Esophagus muscularis mucosa (tissue), 4 donors: ENCODE data around the gene NOX3. TPM values are rescaled to one million over a fixed set of nuclear protein-coding genes. Genes with fewer than 3 reads are reported as not detected.

ENCODE experiments used
- DNase-seq: peaks from one replicate; pipeline ENCODE4 v3.0.0-alpha.2; 2017; ENCODE audit errors: extremely low spot score
- H3K27ac ChIP-seq, 4 donors: fragments of 200-600 bp; sonication (generic); replicated peaks in 1 of 4; 1 replicate in 3 of 4; 2 replicates in 1 of 4; pipeline ENCODE4 v1.5.1; 2016 to 2019; ENCODE audit warnings: mild to moderate bottlenecking in 1 of 4
- H3K27me3 ChIP-seq, 4 donors: fragments of 200-600 bp; sonication (generic); one replicate each; pipeline versions ENCODE4 v1.5.1 to v1.6.0; 2016 to 2019
- H3K36me3 ChIP-seq, 4 donors: fragments of 200-600 bp; sonication (generic); one replicate each; pipeline ENCODE4 v1.5.1; 2016 to 2019
- H3K4me1 ChIP-seq, 4 donors: fragments of 200-600 bp; sonication (generic); one replicate each; pipeline ENCODE4 v1.5.1; 2016 to 2019
- H3K4me3 ChIP-seq, 4 donors: fragments of 200-600 bp; sonication (generic); 1 replicate in 2 of 4; 2 replicates in 2 of 4; pipeline ENCODE4 v1.5.1; 2016 to 2019; ENCODE audit warnings: mild to moderate bottlenecking in 4 of 4, moderate library complexity in 1 of 4
- H3K9me3 ChIP-seq, 4 donors: fragments of 200-600 bp; sonication (generic); 1 replicate in 3 of 4; 2 replicates in 1 of 4; pipeline ENCODE4 v1.5.1; 2016 to 2019
- EP300 ChIP-seq: sonication (generic); formaldehyde crosslinking; IDR thresholded peaks from one replicate; pipeline ENCODE4 v1.6.1; 2017; ENCODE audit warnings: antibody characterized with exemption
- POLR2A ChIP-seq: fragments of 450-650 bp; IDR thresholded peaks from one replicate; pipeline ENCODE4 v1.6.1; 2017; ENCODE audit warnings: antibody characterized with exemption, moderate library complexity, mild to moderate bottlenecking, low read depth
- POLR2AphosphoS5 ChIP-seq, 2 donors: sonication (generic); formaldehyde crosslinking; IDR thresholded peaks; one replicate each; pipeline ENCODE4 v1.6.1; 2017; ENCODE audit warnings: antibody characterized with exemption in 2 of 2
- WGBS: methylation state at CpG from one replicate; pipeline ENCODE4 v1.1.5; 2018; 5-methylcytosine and 5-hydroxymethylcytosine counted together
- intact Hi-C: fragments of 100-400 bp; cut with DNase I; formaldehyde crosslinking; loops from one replicate; pipeline ENCODE4 v1.15.1; 2023
- total RNA-seq, 4 donors: library from RNA; depleted of rRNA; stranded (reverse); fragments of >200 nt; gene quantifications; one replicate each; pipeline versions ENCODE4 v1.1.0 to v1.2.1, GENCODE V29; 2016
- TF ChIP-seq, protein P1 (sequence below), 3 experiments: fragments of 200-600 bp in 2 of 3; fragments of 450-650 bp in 1 of 3; sonication (generic) in 2 of 3; IDR thresholded peaks; one replicate each; pipeline ENCODE4 v1.5.1; 2017 to 2019; ENCODE audit warnings: antibody characterized with exemption in 3 of 3, mild to moderate bottlenecking in 2 of 3, moderate library complexity in 1 of 3

NOX3 gene
- total RNA-seq, 4 donors from 2014 or later, result not detected

DNA sequence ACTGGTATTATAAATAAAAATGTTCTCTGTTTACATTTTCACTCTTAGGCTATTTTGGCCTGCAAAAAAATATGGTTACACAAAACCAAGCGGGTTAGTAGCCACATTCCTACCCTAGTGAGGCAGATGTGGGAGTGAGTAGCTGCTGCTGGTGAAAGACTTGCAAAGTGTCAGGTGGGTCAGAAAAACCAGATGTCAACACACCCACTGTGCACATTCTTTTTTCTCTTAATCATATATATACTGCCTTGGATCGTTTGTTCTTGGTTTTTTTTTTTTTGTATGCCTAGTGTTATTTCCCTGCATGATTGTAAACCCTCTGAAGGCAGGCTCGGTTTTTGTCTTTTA, 73.3 kb downstream of the NOX3 start:
- Histone ChIP-seq H3K4me1 (no peaks in the 10 kb centered on the region), H3K27ac (no peak overlapping the region), H3K36me3 (no peaks in the 10 kb centered on the region), H3K27me3 (no peaks in the 10 kb centered on the region), H3K9me3 (no peaks in the 10 kb centered on the region), H3K4me3 (no peak overlapping the region)
- DNase-seq, result no peak
- TF ChIP-seq POLR2AphosphoS5 (IDR thresholded peaks at IDR 0.05) (no peak), POLR2A (no peak), EP300 (no peak)
- TF ChIP-seq, protein P1, sequence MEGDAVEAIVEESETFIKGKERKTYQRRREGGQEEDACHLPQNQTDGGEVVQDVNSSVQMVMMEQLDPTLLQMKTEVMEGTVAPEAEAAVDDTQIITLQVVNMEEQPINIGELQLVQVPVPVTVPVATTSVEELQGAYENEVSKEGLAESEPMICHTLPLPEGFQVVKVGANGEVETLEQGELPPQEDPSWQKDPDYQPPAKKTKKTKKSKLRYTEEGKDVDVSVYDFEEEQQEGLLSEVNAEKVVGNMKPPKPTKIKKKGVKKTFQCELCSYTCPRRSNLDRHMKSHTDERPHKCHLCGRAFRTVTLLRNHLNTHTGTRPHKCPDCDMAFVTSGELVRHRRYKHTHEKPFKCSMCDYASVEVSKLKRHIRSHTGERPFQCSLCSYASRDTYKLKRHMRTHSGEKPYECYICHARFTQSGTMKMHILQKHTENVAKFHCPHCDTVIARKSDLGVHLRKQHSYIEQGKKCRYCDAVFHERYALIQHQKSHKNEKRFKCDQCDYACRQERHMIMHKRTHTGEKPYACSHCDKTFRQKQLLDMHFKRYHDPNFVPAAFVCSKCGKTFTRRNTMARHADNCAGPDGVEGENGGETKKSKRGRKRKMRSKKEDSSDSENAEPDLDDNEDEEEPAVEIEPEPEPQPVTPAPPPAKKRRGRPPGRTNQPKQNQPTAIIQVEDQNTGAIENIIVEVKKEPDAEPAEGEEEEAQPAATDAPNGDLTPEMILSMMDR (IDR thresholded peaks at IDR 0.05), result no peak
- WGBS, result 63% methylated on average over 3 of the region's 3 CpGs
- intact Hi-C loops, result no loop called here

DNA sequence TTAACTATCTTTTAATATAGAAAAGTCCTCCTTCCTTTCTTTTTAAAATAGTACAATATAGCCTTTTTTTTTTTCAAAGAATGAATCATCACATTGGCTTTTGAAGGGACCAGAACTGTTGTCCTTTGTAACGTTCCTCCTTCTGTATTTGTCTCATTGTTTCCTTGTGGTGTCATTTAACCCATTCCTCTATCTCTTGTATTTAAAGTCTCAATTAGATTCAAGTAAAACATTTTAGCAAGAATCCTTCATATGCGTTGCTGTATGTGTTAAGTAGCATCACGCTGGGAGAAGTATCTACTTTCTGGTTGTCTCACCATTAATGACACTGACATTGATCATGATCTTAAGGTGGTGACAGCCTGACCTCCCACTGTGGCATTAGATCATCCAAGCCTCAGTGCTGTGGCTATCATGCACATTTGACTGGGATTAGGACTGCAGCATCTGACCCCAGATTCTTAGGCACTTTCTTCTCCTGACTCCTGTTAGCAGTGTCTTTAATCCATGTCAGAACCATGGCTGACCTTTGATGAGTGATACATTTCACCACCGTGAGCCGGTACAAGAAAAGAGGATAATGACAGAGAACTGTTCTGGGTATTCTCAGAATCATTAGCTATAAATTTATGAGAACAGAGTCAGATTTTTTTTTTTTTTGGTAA, 73.8 kb downstream of the NOX3 start:
- Histone ChIP-seq H3K4me3 (no peak overlapping the region), H3K27ac (no peak overlapping the region), H3K9me3 (no peaks in the 10 kb centered on the region), H3K36me3 (no peaks in the 10 kb centered on the region), H3K4me1 (no peaks in the 10 kb centered on the region), H3K27me3 (no peaks in the 10 kb centered on the region)
- no peak for DNase-seq
- TF ChIP-seq, protein P1 (IDR thresholded peaks at IDR 0.05), result no peak
- TF ChIP-seq POLR2A (no peak), EP300 (no peak), POLR2AphosphoS5 (IDR thresholded peaks at IDR 0.05) (no peak)
- intact Hi-C loops, result no loop called here
- WGBS, result 60% methylated on average over 5 of the region's 5 CpGs

DNA sequence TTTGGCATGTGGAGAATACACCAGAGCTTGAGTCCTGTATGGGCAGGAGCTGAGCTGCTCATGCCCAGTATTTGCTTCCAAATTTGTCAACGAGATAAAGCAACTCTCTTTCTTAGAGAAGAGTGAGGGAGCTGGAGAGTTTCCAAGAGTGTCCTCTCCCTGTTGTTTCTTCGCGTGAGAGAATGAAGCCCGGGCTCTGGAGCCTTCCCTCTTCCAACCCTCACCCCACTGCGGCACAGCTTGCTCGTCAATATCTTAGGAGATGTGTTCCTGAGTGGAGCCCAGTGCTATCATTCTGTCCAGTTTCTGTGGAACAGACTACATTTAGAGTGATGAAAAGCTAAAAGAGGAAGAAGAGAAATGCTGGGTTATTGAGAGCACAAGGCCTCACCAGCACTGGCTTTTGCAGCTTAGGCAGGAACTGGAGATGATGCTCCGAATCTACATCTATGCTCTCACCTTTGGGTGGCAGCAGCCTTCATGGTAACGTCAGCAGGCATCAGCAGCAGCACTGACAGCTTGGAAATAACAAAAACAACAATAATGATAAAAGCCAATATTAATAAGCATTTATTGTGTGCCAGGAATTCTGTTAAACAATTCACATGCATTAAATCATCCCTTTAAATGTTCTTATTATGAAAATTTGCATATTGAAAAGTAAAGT, 74.8 kb downstream of the NOX3 start:
- Histone ChIP-seq H3K9me3 (no peaks in the 10 kb centered on the region), H3K36me3 (no peaks in the 10 kb centered on the region), H3K4me3 (no peak overlapping the region), H3K4me1 (no peaks in the 10 kb centered on the region), H3K27me3 (no peaks in the 10 kb centered on the region), H3K27ac (no peak overlapping the region)
- intact Hi-C loops, result no loop called here
- TF ChIP-seq EP300, result no peak
- no peak for TF ChIP-seq POLR2A
- TF ChIP-seq, protein P1 (IDR thresholded peaks at IDR 0.05), result no peak
- TF ChIP-seq POLR2AphosphoS5 (IDR thresholded peaks at IDR 0.05), result no peak
- DNase-seq, result no peak
- 88% methylated on average over 8 of the region's 8 CpGs for WGBS

DNA sequence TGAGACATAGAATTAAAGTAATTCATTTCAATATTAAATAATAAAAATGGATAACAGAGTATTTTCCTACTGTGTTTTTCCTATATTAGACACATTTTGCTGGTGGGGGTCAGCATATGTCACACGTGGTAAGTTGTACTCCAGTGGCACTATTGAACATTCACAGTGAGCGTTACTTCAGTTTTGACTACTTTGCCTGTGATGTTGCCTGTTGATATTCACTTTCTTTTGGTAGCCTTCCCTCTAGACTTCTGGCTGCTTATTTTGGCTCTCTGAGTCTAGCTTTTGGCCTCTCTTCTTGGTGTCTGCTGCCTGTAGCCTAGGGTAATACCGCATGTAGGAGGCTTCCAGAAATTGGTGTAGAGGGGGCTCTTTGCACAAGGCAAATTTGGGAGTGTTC, 76.9 kb downstream of the NOX3 start:
- Histone ChIP-seq H3K4me1 (no peaks in the 10 kb centered on the region), H3K27ac (no peak overlapping the region), H3K27me3 (no peaks in the 10 kb centered on the region), H3K9me3 (no peaks in the 10 kb centered on the region), H3K36me3 (no peaks in the 10 kb centered on the region), H3K4me3 (no peak overlapping the region)
- intact Hi-C loops, result no loop called here
- no peak for TF ChIP-seq POLR2AphosphoS5 (IDR thresholded peaks at IDR 0.05)
- TF ChIP-seq, protein P1 (IDR thresholded peaks at IDR 0.05), result no peak
- no peak for TF ChIP-seq EP300
- DNase-seq, result no peak
- WGBS, result 89% methylated on average over 3 of the region's 3 CpGs

DNA sequence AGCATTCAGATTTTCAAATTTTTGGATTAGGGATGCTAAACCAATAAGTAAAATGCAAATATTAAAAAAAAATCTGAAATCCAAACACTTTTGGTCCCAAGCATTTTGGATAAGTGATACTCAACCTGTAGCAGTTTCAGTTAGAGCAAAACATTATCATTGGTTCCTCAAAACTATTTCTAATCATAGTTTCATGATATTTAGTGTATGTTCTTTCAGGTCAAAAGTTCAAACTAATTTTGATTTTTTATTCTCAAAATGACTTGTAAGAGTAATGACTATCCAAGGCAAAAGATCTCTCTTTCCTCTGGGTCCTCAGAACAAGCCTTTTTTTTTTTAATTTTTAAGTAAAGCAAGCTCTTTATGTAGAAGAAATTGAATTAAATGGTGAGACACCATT, 77.4 kb downstream of the NOX3 start:
- no peak overlapping the region for H3K4me3 ChIP-seq
- TF ChIP-seq, protein P1 (IDR thresholded peaks at IDR 0.05), result no peak
- TF ChIP-seq POLR2AphosphoS5 (IDR thresholded peaks at IDR 0.05) (no peak), EP300 (no peak), POLR2A (no peak)
- no peaks in the 10 kb centered on the region for H3K4me1 ChIP-seq
- no peak for DNase-seq
- no peaks in the 10 kb centered on the region for H3K36me3 ChIP-seq
- H3K27ac ChIP-seq, result no peak overlapping the region
- no peaks in the 10 kb centered on the region for H3K9me3 ChIP-seq
- H3K27me3 ChIP-seq, result no peaks in the 10 kb centered on the region
- intact Hi-C loops, result no loop called here
